Stimulated activated naive CD4-positive, alpha-beta T cell (primary cell): ENCODE measurements around the gene ZBTB24.
A peak's percentile ranks its signal among the peaks of the same experiment; 100 is the strongest.
"Not testable (repeated sequence)": the region's sequence is repeated elsewhere in the genome, so short reads cannot be mapped to it uniquely, and the experiment has no call there.

Experiments used
- DNase-seq, 6 experiments: peaks; one replicate each; lab custom pipeline; 2025; lab: John Stamatoyannopoulos, UW

The ZBTB24 gene

DNA sequence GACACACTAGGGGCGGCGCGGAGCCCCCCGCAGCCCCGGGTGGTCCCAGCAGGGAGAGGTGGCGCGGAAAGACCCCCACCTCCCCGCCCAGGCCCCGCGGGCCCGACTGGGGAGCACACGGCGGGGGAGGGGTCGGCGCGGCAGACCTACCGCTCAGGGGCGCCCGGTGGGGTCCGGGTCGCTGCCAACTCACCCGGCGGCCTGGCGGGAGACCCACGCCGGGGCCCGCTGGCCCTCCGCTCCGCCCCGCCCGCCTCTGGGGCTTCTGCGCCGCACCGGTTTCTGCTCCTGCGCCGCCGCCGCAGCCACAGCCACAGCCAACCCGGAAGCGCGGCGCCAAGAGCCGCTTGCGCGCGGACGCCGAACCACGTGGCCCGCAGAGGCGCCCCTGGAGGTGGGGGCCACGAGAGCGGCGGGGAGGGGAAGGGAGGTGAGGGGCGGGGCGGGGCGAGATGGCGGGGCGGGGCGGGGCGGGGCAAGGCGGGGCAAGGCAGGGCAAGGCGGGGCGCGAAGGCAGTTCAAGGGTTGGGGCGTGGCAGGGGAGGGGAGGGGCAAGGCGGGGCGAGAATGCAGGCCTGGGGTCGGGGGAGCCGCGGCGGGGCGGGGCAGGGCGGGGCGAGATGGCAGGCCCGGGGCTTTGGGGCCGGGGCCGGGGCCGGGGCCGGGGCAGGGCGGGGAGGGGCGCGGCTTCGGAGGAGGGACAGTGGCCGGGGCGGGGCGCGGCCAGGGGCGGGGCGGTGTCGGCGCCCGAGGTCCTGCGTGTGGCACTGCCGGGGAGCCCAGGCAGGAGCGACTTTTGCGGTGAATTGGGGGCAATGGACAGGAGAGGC lies at the start of gene ZBTB24:
TSS of gene ZBTB24 (minus strand) at position 315 of the 830 bp plus-strand sequence. CDS start 1,193 bp downstream, outside the sequence.
- DNase-seq = peak; percentile 84 to 91 (median 88)

DNA sequence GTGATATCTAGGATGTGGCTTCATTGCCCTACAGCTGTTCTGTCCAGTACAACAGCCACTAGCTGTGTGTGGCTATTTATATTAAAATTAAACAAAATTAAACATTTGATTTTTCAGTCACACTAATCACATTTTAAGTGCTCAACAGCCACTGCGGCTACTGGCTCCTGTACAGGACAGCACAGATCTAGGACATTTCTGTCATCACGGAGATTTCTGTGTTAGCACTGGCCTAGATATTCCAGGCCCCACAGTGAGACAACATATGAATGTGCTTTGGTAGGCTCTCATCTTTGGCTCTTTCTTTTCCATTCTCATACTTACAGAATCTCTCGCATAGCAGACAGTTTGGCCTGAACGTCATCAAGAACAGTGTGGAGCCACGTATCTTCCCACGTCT lies 48.4 kb upstream of the ZBTB24 start:
- no peak for DNase-seq

DNA sequence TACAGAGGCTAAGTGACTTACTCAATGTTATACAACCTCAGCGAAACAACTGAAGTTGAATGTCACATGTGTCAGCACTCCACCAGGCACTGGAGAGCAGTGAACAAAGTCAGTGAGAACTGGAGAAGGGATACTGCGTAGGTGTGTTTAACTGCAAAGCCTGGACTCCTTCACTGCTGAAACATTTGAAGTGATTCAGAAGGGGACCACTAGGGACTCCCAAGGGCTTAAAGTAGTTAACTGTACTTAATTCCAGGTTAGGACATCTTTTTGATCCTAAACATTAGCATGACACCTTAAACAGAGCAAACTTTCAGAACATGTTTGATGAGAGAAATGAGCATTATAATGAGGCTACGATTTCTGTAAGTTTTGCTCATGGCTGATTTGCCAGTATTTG lies 45.0 kb upstream of the ZBTB24 start:
- DNase-seq = no peak

DNA sequence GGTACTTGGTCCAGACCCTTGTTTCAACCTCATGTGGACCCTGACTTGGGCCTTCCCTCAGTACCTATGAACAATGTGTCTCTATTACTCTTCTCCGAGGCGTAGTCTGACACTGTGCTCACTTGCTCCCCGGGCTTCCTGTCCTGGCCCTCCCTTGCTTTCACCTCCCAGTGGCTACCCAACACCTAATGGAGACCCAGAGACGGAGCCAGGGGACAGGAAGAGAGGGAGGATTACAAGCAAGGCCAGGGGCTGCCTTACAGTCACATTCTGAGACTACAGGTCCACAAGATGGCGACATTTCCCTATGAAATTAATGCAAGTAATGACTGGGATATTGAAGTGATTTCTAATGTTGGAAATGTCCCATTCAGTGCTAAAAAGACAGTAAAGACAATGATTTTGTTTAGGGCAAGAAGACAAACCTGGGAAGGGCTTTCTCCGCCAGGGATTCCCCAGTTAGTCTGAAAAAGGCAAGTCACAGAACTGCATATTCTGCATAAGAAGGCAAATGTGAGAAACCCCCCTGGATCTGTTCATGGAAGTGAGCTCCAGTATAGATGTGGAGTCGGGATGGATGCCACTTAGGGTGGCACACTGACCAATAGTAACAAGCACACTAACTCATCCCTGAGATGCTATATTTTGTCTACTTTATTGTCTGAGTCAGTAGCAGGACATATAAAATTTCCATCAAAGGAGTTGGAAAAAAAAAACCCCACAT lies 44.0 kb upstream of the ZBTB24 start:
- DNase-seq = peak; percentile 9 to 65 (median 22)

DNA sequence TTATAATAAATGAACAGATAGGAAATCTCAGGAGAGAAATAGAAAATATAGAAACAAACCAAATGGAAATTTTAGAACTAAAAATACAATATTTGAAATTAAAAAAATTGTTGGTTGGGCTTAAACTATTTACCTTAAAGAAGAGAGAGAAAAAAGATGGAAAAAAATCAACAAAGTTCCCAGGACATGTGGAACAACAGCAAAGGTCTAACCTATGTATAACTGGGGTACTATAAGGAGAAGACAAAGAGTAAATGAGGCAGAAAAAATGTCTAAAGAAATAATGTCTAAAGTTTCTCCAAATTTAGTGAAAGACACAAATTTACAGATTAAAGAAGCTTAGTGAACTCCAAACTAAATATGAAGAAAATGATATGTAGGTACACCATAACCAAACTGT lies 41.1 kb upstream of the ZBTB24 start:
- no peak for DNase-seq

DNA sequence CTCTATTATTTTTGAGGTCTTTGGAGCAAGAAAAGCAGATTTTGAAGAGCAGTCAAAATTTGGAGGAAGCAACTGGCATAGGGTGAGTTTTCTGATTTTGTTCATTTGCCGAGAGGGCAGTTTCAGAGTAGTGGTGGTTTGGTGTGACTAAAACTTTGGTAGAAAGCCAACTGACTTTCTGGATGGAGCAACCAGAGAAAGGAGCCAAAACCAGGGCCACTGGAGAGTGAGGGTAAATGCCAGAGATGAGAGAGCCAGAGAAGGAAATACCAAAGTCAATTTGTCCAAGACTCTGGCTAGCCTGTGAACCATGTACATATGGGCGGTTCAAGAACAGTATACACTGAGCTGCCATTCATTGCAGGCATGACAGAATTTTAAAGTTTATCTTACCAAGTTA lies 40.5 kb upstream of the ZBTB24 start:
- DNase-seq = no peak

DNA sequence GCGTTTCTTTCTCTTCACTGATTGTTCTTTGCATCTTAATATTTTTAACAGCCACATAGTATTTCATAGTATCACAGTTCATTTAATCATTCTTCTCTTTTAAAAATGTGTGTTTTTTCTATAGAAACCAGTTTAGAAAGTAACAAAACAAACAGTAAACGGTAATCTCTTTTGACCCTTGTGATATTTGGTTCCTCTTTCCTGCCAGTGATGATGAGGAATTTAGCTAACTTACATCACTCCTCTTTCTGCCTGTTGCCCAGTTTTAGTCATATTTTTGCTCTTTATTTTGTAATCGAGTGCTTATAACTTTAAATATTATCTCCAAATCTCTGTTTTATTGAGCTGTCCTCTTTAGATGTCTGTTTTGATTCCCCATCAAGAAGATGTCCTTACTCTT lies 38.1 kb upstream of the ZBTB24 start:
- no peak for DNase-seq

DNA sequence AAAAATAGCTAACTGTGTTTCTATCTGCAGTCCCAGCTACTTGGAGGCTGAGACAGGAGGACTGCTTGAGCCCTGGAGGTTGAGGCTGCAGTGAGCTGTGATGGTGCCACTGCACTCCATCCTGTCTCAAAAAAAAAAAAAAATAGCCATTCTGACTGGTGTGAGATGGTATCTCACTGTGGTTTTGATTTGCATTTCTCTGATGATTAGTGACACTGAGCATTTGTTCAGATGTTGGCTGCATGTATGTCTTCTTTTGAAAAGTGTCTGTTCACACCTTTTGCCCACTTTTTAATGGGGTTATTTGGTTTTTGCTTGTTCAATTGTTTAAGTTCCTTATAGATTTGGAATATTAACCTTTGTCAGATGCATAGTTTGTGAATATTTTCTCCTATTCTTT lies 36.6 kb upstream of the ZBTB24 start:
- DNase-seq = not testable (repeated sequence)

DNA sequence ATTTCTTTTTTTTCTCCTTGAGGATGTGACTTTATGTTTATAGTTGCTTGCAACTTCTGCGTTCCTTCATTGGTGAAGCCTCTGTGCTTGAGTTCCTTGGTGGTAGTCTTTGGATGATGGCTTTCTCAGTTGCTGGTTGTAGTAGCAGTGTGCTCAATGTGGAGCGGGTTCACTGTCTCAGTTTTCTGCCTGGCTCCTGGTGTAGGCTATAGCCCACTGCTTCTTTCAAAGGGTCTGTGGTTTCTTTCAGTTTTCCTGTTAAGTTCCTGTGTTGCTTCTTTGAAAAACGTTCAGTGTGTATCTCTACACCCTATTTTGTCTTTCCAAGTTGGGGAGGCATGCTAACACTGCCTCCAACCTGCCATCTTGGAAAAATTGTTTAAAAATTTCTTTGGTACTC lies 33.9 kb upstream of the ZBTB24 start:
- DNase-seq = no peak

DNA sequence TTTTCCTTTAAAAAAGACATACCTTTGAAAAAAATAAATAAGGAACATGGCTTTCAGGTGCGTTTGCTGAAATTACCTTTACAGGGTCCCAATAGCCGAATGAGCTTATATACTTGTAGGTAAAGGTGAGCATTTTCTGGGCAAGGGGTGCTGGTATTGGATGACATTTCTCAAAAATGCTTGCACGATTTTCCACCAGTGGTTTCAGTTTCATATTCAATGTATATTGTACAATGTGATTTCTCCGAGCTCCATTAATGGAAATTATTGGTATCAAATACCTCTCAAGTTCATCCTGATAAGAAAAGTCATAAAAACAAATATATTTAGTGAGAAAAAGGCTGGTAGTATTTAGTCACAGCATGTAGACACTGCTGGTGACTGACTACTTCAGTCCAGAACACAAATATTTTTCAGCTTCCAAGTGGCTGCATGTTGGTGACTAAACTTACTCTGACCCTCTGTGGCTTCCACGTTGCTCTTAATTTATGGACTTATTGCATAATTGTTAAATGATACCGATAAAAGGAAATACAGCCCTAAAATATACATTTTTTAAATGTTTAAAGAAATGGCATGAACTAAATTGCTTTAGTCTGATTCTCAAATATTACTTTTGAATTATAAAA lies 32.9 kb upstream of the ZBTB24 start:
- peak in 2 of 6 experiments; percentile 11 to 13 for DNase-seq

DNA sequence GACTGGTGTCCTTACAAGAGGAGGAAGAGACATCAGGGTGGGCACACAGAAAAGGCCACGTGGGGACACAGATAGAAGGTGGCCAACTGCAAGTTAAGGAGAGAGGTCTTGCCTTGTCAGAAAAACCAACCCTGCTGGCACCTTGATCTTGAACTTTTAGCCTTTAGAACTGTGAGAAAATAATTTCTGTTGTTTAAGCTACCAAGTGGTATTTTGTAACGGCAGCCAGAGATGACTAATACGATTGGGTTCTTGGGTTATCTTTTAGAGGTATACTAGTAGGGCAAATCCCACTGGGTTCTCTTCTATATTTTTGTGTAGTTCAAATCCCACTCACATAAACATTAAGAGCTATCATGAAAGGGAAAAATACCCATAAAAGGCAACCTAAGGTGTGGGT lies 31.9 kb upstream of the ZBTB24 start:
- no peak for DNase-seq

DNA sequence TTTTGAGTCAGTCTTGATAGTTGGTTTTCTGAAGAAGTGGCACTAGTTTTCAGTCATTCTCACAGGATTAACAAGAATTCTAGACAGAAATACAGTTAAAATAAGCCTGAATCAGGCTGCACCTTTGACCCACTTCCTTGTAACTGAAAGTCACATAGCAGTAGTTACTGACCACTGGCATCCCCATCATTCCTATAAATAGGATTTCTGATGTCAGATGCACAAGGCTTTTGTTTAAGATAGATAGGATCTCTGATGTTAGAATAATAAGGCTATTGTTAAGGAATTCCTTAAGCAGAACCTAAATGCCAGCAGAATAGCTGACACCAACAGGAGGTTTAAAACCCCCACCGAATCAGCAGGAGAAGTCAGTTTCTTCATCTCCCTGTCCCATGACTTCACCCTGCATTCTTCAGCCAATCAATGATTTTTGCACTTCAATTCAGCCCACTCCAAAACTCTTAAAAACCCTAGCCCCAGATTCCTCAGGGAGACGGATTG lies 30.6 kb upstream of the ZBTB24 start:
- no peak for DNase-seq

DNA sequence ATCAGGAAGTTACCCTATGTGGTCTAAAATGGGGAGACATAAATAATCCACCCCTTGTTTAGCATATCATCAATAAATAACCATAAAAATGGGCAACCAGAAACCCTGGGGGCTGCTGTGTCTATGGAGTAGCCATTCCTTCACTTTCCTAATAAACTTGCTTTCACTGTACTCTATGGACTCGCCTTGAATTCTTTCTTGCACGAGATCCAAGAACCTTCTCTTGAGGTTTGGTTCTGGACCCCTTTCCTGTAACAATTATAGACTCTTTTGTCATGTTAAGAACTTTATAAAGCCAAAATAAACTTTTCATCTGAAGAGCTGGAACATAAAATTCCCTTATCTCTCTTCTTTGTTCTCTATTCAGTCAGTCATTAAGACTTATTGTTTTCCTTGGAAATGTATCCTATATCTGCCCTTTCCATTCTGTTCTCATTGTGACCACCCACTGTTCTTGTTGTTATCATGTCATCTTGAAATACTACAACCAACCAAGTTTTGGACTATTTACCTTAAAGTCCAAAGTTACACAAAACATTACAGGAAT lies 29.3 kb upstream of the ZBTB24 start:
- no peak for DNase-seq

DNA sequence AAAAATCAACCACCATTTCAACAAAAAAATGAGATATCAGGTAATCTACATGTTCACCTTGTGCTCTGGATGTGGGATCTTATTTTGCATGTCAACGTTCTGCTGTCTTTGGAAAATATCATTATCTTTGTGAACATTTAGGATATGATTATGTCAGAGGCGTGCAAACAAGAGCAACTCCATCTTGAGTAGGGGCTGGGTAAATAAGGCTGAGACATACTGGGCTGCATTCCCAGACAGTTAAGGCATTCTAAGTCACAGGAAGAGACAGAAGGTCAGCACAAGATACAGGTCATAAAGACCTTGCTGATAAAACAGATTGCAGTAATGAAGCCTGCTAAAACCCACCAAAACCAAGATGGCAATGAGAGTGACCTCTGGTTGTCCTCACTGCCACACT lies 28.8 kb upstream of the ZBTB24 start:
- DNase-seq = no peak

DNA sequence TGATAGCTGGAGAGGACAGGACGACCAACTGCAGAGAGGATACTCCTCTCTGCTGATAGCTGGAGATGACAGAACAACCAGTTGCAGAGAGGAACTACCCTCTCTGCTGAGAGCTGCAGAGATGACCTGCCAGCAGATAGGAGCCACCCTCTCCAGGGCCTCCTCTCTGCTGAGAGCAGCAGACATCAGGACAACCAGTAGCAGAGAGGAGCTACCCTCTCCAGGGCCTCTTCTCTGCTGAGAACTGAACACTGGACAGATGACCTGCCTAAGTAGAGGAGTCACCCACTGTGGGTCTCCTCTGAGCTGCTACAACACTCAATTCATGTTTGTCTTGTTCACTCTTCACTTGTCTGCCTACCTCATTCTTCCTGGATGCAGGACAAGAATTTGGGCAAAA lies 27.3 kb upstream of the ZBTB24 start:
- DNase-seq = no peak

DNA sequence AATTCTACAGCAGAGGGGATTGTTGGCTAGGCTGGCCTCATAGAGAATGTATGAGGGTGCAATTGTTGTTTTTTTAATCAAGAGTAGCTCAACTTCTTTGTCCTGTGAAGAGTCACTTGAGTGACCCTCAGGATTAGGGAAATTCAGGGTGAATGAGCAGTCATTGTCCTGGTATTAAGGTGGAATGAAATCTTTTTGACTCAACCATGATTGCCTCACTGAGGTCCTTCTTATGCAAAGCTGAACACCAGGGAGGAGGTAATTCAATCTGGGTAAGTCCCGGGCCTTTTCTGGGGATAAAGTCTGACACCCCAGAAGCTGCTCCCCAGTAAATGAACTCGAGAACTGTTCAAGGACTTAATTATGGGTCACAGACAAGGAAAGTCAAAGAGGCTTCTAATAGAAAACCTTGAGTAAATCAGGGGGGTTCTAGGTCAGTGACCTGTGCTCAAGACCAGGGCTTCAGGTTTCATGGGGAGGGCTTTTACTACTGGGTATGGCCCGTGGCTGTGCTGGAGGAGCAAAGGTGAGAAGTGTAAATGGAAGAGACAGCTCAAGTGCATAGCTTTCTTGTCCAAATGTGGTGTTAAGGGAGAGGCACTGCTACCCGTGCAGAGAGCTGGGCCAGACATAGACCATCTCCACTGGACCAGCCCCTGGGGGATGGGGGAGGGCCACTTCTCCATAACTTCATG lies 25.3 kb upstream of the ZBTB24 start:
- no peak for DNase-seq

DNA sequence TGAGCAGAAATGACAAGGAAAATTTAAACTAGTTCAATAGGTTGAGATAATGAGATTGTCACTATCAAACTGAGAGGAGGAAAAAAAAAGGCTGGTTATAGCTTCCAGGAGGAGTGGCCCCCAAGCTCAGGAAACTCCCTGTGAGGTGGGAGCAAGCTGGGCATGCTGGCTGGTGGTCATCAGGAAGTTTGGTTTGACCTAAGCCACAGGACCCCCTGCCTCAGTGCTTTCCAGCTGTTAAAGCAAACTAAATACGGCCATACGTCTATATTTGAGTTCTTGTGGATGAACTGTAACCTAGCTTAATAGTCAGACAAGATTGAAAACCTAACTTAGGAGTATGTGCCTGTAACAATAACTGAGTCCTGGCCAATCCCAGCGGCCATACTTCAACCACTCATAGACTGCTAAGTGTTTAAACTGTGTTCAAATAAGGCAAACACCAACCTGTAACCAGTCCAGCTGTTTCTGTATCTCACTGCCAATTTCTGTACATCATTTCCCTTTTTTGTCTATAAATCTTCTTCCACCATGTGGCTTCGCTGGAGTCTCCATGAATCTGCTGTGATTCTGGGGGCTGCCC lies 24.6 kb upstream of the ZBTB24 start:
- no peak for DNase-seq

DNA sequence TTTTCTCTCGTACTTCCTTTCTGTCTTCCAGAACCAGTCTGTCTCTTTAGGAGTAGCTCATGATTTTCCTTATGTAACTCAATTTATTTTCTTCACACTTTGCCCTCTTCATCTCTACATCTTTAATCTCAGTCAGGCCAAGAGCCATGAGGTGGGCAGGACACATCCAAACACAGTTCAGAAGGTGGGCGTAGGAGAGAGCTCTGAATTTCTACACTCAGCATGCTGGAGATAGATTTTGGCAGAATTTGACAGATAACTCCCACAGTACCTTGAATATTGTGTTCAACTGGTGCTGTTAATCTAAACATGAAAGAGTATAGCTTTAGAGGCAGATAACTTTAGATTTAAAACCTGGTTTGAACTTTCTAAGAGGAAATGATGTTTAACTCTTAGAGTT lies 23.8 kb upstream of the ZBTB24 start:
- DNase-seq = no peak

DNA sequence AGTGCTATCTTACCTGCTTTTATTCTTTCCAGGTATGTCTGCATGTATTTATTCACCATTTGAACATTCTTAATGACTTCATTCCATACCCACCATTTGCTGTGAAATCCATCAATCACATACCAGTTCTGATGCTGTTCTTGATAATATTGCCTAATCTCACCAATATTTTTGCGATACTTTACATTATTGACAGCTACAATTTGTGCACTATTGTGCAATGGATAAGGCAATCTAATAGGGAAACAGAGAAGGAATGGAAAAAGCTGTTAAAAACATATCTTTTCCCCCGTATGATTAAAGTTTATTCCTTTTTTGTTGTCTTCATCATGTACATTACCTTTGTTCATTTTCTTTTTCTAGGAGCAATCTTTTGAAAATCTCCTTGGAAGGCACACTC lies 23.3 kb upstream of the ZBTB24 start:
- DNase-seq = no peak

DNA sequence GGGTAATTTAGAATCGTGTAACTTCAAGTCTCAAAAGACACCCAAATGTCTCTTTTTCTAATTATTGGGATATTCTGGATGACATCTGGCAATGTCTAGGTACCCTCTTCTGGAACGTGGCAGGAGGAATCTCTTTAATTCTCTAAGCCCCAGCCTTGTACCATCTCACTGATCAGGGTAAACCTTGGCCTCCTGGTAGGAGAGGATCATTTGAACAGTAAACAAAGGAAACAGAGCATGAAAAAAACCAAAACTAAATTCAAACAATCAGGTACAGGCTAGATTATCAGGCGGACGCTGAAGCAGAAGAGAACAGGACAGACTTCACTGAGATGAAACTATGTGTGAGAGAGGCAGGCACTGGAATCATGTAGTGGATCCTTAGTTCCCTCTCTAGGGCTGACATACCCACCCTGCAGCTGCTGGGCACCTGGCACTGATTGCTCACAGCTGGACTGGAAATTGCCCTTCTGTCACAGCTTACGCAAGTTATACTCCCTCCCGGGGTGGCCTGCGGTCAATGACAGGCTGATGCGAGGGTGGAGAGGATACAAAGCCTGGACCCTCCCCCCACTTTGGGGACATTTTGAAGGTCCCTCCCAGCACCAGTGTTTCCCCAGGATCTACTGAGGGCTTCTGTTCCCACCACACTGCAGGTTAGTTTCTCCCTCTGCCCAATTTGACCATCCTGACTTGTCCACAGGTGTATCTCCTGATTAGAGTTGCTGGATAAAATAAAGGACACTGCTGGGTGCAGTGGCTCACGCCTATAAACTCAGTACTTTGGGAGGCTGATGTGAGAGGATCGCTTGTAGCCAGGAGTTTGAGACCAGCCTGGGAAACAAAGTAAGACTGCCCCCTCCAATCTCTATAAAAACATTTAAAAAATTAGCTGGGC lies 20.6 kb upstream of the ZBTB24 start:
- DNase-seq = no peak
